HG02973 (cell line): ENCODE results near the gene SAP30BP.

ENCODE experiments used
- ATAC-seq: cut with Tn5 transposase; IDR thresholded peaks from one replicate; pipeline ENCODE4 v1.9.1; 2021; ENCODE audit warnings: moderate library complexity; ENCODE audit not compliant: unreplicated experiment

SAP30BP gene

GRCh38 chr17:75706042-75706728 is 39.0 kb downstream of the SAP30BP start:
- ATAC-seq: no peak

GRCh38 chr17:75707079-75707571 is 40.0 kb downstream of the SAP30BP start:
- no peak for ATAC-seq

GRCh38 chr17:75712446-75712845 is 45.3 kb downstream of the SAP30BP start:
- no peak for ATAC-seq

- no peak for ATAC-seq
Measured at GRCh38 chr17:75719732-75720131, 52.6 kb downstream of the SAP30BP start.

- no peak for ATAC-seq
Measured at GRCh38 chr17:75720656-75721462, 53.7 kb downstream of the SAP30BP start, which contains the start of gene ITGB4. Gene ITGB4, plus strand, starts transcription at chr17:75721459. Its CDS starts 3,245 bp downstream, at chr17:75724704.

- ATAC-seq: no peak
Measured at GRCh38 chr17:75721463-75722011, 54.4 kb downstream of the SAP30BP start.

GRCh38 chr17:75722076-75722475 is 54.9 kb downstream of the SAP30BP start:
- ATAC-seq: no peak

GRCh38 chr17:75722542-75723095 is 55.5 kb downstream of the SAP30BP start:
- no peak for ATAC-seq

GRCh38 chr17:75723171-75723930 is 56.2 kb downstream of the SAP30BP start:
- ATAC-seq: no peak

- ATAC-seq: no peak
Measured at GRCh38 chr17:75724016-75725003, 57.2 kb downstream of the SAP30BP start.

- ATAC-seq: no peak
Measured at GRCh38 chr17:75725504-75725903, 58.4 kb downstream of the SAP30BP start.

- no peak for ATAC-seq
Measured at GRCh38 chr17:75727391-75727790, 60.3 kb downstream of the SAP30BP start.

- ATAC-seq: no peak
Measured at GRCh38 chr17:75729351-75729750, 62.2 kb downstream of the SAP30BP start.

- no peak for ATAC-seq
Measured at GRCh38 chr17:75730065-75730464, 62.9 kb downstream of the SAP30BP start.

GRCh38 chr17:75731086-75731715 is 64.1 kb downstream of the SAP30BP start:
- no peak for ATAC-seq

GRCh38 chr17:75731716-75732498 is 64.8 kb downstream of the SAP30BP start:
- ATAC-seq: no peak

GRCh38 chr17:75733471-75733870 is 66.3 kb downstream of the SAP30BP start:
- ATAC-seq: no peak

GRCh38 chr17:75734674-75735294 is 67.6 kb downstream of the SAP30BP start:
- no peak for ATAC-seq
